Measurements from ENCODE around the gene NPIPB8. TPM values are rescaled to one million over a fixed set of nuclear protein-coding genes. Genes with fewer than 3 reads are reported as not detected.

NPIPB8 gene
- 0.49 to 0.97 TPM in 2 of 5 replicates, not detected in the others for total RNA-seq (2022; extraction: Qiagen RNA extraction; ENCODE audit: low read depth)

DNA sequence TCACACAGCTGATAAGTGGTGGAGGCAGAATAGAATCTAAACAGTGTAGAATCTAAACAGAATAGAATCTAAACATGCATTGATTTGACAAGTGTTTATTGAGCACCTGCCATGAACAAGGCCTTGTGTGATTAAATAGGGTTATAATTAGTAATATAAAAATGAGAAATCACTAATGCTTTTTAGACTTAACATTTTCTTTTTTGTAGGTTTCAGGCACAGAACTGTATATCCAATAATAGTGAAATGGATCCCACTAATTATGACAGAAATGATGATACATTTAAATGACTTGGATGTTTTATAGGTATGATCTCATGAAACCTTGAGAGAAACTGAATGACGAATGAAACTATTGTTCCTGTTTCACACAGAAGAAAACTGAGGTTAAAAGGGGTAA, at the start of gene NPIPB8:
Gene NPIPB8, plus strand, starts transcription at position 301 of the 400 bp plus-strand sequence. CDS start 296 bp downstream, outside the sequence.

DNA sequence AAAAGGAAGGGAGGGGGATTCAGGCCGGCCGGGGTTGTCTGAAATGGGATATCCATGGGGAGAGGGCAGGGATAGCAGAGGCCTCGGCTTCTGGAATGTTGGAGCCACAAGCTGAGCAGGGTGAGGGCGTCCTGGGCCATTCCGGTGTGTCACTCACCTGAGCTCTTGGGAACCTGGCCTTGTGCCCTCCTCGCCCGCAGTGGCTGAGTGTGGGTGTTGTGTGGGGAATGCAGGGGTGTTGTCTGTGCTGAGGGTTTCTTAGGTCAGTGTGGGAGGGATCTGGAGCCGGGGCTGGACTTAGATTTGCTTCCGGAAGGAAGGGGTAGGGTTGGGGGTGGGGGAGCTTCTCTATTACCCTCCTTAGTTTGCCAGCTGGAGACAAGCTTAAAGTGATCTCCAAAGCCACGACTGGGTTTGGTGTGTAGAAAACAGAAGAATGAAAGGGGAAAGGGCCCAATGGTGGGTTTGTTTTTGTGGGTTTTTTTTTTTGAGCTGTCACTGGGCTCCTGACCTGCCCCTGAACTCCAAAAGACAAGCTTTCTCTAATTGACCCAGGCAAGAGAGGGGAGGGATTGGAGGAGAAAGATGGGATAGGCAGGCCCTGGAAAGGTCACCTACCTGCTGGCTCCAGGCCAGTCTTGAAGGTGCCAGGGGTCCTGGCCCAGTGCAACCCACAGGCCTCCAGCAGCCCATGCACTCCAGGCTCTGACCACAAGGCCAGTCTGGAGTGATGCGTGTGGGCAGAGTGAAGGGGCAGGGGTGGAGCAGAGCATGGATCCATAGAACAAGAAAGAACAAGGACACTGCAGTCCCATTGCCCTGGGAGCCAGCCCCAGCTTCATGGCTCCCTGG, 40.8 kb upstream of the NPIPB8 start, which contains the start of gene SULT1A2:
Gene SULT1A2, minus strand, starts transcription at position 211 of the 852 bp plus-strand sequence. CDS start 1,120 bp downstream, outside the sequence.

DNA sequence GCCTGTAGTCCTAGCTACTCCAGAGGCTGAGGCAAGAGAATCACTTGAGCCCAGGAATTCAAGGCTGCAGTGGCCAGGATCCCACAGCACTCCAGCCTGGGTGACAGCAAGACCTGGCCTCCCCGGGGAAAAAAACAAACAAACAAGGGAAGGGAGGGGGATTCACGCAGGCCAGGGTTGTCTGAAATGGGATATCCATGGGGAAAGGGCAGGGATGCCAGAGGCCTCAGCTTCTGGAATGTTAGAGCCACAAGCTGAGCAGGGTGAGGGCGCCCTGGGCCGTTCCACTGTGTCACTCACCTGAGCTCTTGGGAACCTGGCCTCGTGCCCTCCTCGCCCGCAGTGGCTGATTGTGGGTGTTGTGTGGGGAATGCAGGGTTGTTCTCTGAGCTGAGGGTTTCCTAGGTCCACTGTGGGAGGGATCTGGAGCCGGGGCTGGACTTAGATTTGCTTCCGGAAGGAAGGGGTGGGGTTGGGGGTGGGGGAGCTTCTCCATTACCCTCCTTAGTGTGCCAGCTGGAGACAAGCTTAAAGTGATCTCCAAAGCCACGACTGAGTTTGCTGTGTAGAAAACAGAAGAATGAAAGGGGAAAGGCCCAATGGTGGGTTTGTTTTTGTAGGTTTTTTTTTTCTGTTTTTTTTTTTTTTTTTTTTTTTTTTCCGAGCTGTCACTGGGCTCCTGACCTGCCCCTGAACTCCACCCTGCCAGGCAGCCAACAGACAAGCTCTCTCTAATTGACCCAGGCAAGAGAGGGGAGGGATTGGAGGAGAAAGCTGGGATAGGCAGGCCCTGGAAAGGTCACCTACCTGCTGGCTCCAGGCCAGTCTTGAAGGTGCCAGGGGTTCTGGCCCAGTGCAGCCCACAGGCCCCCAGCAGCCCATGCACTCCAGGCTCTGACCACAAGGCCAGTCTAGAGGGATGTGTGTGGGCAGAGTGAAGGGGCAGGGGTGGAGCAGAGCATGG, 28.0 kb upstream of the NPIPB8 start, which contains the start of gene SULT1A1:
Gene SULT1A1, minus strand, starts transcription at position 414 of the 964 bp plus-strand sequence. CDS start 1,189 bp downstream, outside the sequence.

Other genes starting within 250 kb of the NPIPB8 start
- gene EIF3CL, start 234.2 kb upstream of the NPIPB8 start, total RNA-seq (2022; extraction: Qiagen RNA extraction; ENCODE audit: low read depth): 58.9 to 106 TPM (median 63.8 TPM) in 5 replicates
- 0.13 to 0.39 TPM (median 0.18 TPM) in 3 of 5 replicates, not detected in the others for gene NPIPB7, start 165.7 kb upstream of the NPIPB8 start, total RNA-seq (2022; extraction: Qiagen RNA extraction; ENCODE audit: low read depth)
- 23.1 to 38.3 TPM (median 29.5 TPM) in 5 replicates for gene CLN3, start 146.0 kb upstream of the NPIPB8 start, total RNA-seq (2022; extraction: Qiagen RNA extraction; ENCODE audit: low read depth)
- 0.03 to 0.07 TPM (median 0.03 TPM) in 3 of 5 replicates, not detected in the others for gene APOBR, start 143.4 kb upstream of the NPIPB8 start, total RNA-seq (2022; extraction: Qiagen RNA extraction; ENCODE audit: low read depth)
- gene IL27, start 131.2 kb upstream of the NPIPB8 start, total RNA-seq (2022; extraction: Qiagen RNA extraction; ENCODE audit: low read depth): not detected in 5 replicates
- 13.3 to 20.6 TPM (median 15.0 TPM) in 5 replicates for gene NUPR1, start 99.1 kb upstream of the NPIPB8 start, total RNA-seq (2022; extraction: Qiagen RNA extraction; ENCODE audit: low read depth)
- gene SGF29, start 84.1 kb upstream of the NPIPB8 start, total RNA-seq (2022; extraction: Qiagen RNA extraction; ENCODE audit: low read depth): 20.3 to 24.7 TPM (median 21.8 TPM) in 5 replicates
- gene SULT1A2, start 41.0 kb upstream of the NPIPB8 start, total RNA-seq (2022; extraction: Qiagen RNA extraction; ENCODE audit: low read depth): 0.07 TPM in 1 of 5 replicates, not detected in the others
- 5.0 to 5.5 TPM (median 5.3 TPM) in 5 replicates for gene SULT1A1, start 28.0 kb upstream of the NPIPB8 start, total RNA-seq (2022; extraction: Qiagen RNA extraction; ENCODE audit: low read depth)
- gene EIF3C, start 73.4 kb downstream of the NPIPB8 start, total RNA-seq (2022; extraction: Qiagen RNA extraction; ENCODE audit: low read depth): 207 to 397 TPM (median 358 TPM) in 5 replicates
- gene NPIPB9, start 113.7 kb downstream of the NPIPB8 start, total RNA-seq (2022; extraction: Qiagen RNA extraction; ENCODE audit: low read depth): 1.2 to 3.0 TPM (median 1.7 TPM) in 5 replicates
- 101 to 148 TPM (median 134 TPM) in 5 replicates for gene ATXN2L, start 184.9 kb downstream of the NPIPB8 start, total RNA-seq (2022; extraction: Qiagen RNA extraction; ENCODE audit: low read depth)
- gene TUFM, start 208.3 kb downstream of the NPIPB8 start, total RNA-seq (2022; extraction: Qiagen RNA extraction; ENCODE audit: low read depth): 217 to 312 TPM (median 296 TPM) in 5 replicates
- 25.2 to 33.2 TPM (median 30.8 TPM) in 5 replicates for gene SH2B1, start 225.8 kb downstream of the NPIPB8 start, total RNA-seq (2022; extraction: Qiagen RNA extraction; ENCODE audit: low read depth)
- gene ATP2A1, start 240.4 kb downstream of the NPIPB8 start, total RNA-seq (2022; extraction: Qiagen RNA extraction; ENCODE audit: low read depth): 1.2 to 2.7 TPM (median 2.2 TPM) in 5 replicates